Keratinocyte (primary cell): Measurements from ENCODE around the gene BCL2L12. TPM values are rescaled to one million over a fixed set of nuclear protein-coding genes. Genes with fewer than 3 reads are reported as not detected.

Source experiments
- DNase-seq: peaks from one replicate; pipeline ENCODE4 v3.0.0-alpha.2; 2011; ENCODE audit warnings: low read depth, missing footprints, low spot score
- FAIRE-seq: peaks from 2 replicates; lab custom pipeline; 2011; peaks lifted over from hg19 to GRCh38; lab: Jason Lieb, UNC
- H2AFZ ChIP-seq: 2 replicates; pipeline ENCODE4 v1.6.0; 2012; ENCODE audit warnings: low read length, control low read depth, inconsistent platforms; ENCODE audit not compliant: control insufficient read depth
- H3K27ac ChIP-seq: 2 replicates; pipeline ENCODE4 v1.5.1; 2011; ENCODE audit warnings: low read length; ENCODE audit not compliant: control insufficient read depth, insufficient read depth
- H3K27me3 ChIP-seq: 3 replicates; pipeline ENCODE4 v1.6.0; 2011; ENCODE audit warnings: low read length; ENCODE audit not compliant: control insufficient read depth, insufficient read depth; ENCODE audit errors: extremely low read depth
- H3K36me3 ChIP-seq, 2 experiments: 2 replicates in 1 of 2; 3 replicates in 1 of 2; pipeline ENCODE4 v1.5.1; 2011; ENCODE audit warnings: low read length in 2 of 2, mild to moderate bottlenecking in 1 of 2; ENCODE audit not compliant: control insufficient read depth in 2 of 2, insufficient read depth in 2 of 2; ENCODE audit errors: extremely low read depth in 1 of 2
- H3K4me1 ChIP-seq: 3 replicates; pipeline ENCODE4 v1.5.1; 2011; ENCODE audit warnings: low read length; ENCODE audit not compliant: control insufficient read depth, insufficient read depth; ENCODE audit errors: extremely low read depth
- H3K4me2 ChIP-seq: 3 replicates; pipeline ENCODE4 v1.6.0; 2011; ENCODE audit warnings: low read depth, low read length; ENCODE audit not compliant: control insufficient read depth, insufficient read depth; ENCODE audit errors: extremely low read depth
- H3K4me3 ChIP-seq, 3 experiments: fragments of 200-600 bp in 1 of 3; sonication (generic) in 1 of 3; 2 replicates in 2 of 3; 3 replicates in 1 of 3; pipeline ENCODE4 v1.5.1; 2011 to 2016; ENCODE audit warnings: low read length in 3 of 3, mild to moderate bottlenecking in 3 of 3, control low read depth in 2 of 3, inconsistent platforms in 1 of 3, low read depth in 1 of 3, mixed read lengths in 1 of 3, mixed run types in 1 of 3, moderate library complexity in 1 of 3; ENCODE audit not compliant: control insufficient read depth in 2 of 3, insufficient read depth in 2 of 3; ENCODE audit errors: extremely low read depth in 1 of 3
- H3K79me2 ChIP-seq: 2 replicates; pipeline ENCODE4 v1.6.0; 2012; ENCODE audit warnings: low read length; ENCODE audit not compliant: control insufficient read depth, insufficient read depth
- H3K9ac ChIP-seq: 3 replicates; pipeline ENCODE4 v1.6.0; 2011; ENCODE audit warnings: low read length; ENCODE audit not compliant: control insufficient read depth, insufficient read depth; ENCODE audit errors: extremely low read depth
- H3K9me1 ChIP-seq: 3 replicates; pipeline ENCODE4 v1.6.0; 2011; ENCODE audit warnings: low read length; ENCODE audit not compliant: control insufficient read depth, insufficient read depth; ENCODE audit errors: extremely low read depth
- H3K9me3 ChIP-seq: 2 replicates; pipeline ENCODE4 v1.5.1; 2012; ENCODE audit warnings: low read depth, low read length; ENCODE audit not compliant: control insufficient read depth
- H4K20me1 ChIP-seq: 3 replicates; pipeline ENCODE4 v1.6.0; 2011; ENCODE audit warnings: low read length; ENCODE audit not compliant: control insufficient read depth, insufficient read depth; ENCODE audit errors: extremely low read depth
- EZH2 ChIP-seq: IDR thresholded peaks from one replicate; pipeline ENCODE4 v1.6.1; 2012; ENCODE audit warnings: inconsistent platforms, mild to moderate bottlenecking, low read length, moderate library complexity
- dilution Hi-C: fragments of 300-500 bp; cut with MboI; formaldehyde crosslinking; loops from one replicate; pipeline ENCODE4 v1.7.0; 2020; ENCODE audit warnings: low sequenced_read_pairs; ENCODE audit not compliant: extremely low pct_ligation_motif_present
- polyA plus RNA-seq, 5 experiments: library from polyadenylated mRNA; depleted of rRNA in 3 of 5; stranded (reverse) in 3 of 5; stranded (forward) in 1 of 5; unstranded in 1 of 5; fragments of >200 nt; gene quantifications; 1 replicate in 1 of 5; 2 replicates in 3 of 5; 3 replicates in 1 of 5; pipeline versions ENCODE4 v1.2.1 to v1.2.3, GENCODE V29; 2011 to 2012; ENCODE audit warnings: missing spikeins in 2 of 5, low read depth in 1 of 5, low replicate concordance in 1 of 5
- TF ChIP-seq, protein P1 (sequence below), 3 experiments: IDR thresholded peaks in 1 of 3; conservative IDR thresholded peaks in 1 of 3; optimal IDR thresholded peaks in 1 of 3; 2 replicates in 2 of 3; 3 replicates in 1 of 3; pipeline versions ENCODE3 to v1.5.1; 2011; ENCODE audit warnings: low read length in 3 of 3, mild to moderate bottlenecking in 3 of 3, moderate library complexity in 2 of 3, control low read depth in 1 of 3, inconsistent platforms in 1 of 3; ENCODE audit not compliant: insufficient read depth in 2 of 3; ENCODE audit errors: extremely low read depth in 1 of 3

The BCL2L12 gene
- polyA plus RNA-seq, 1 donor (not counting 4 experiments of a cell fraction or from before 2014, with no cell fraction given): 14.8 TPM

DNA sequence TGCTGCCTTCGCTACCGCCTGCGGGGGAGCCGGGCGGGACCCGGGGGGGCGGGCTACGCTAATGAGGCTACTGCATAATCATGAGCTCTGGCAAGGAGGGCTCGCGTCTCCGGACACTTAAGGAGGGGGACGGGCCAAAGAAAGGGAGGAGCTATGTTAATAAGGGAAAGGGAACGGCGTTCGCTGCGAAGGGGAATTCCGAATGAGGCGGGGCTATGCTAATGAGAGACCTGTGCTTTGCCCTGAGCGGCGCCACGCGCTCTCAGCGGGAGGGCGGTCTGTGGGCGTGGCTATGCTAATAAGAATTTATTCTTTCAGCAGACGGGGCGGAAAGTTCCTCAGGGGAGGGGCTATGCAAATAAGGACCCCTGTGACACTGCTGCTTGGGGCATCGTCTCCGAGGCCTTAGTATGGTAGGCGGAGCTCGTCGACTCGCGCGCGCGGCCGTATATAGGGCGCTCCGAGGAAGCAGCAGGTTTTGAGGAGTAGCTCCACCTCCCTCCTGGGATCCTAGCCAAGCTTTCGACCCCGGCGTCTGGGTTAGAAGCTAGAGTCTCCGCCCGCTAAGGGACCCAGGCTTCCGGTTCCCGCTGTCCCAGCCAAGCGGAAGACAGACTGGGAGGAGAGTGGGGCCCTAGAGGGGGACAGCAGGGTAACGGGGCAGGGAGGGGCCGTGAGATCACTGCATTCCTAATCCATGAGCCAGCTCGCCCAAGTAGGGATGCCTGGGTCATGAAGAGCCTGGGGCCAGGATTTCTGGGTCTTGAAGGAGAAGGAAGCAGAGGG lies 25.4 kb upstream of the BCL2L12 start, which contains the start of gene RRAS:
Gene RRAS (minus strand): TSS at position 31 of the 786 bp plus-strand sequence. CDS start 45 bp downstream, outside the sequence.
- Histone ChIP-seq H3K9me1 (no peaks in the 10 kb centered on the region), H3K79me2 (peaks cover 54% of the 10 kb centered on the region), H3K4me2 (peak within 1 kb of the TSS; percentile 99), H4K20me1 (peaks cover 2% of the 10 kb centered on the region), H3K27me3 (no peaks in the 10 kb centered on the region), H3K9me3 (no peaks in the 10 kb centered on the region), H3K36me3 (peaks cover 12% of the 10 kb centered on the region in 2 experiments), H2AFZ (no peak within 1 kb of the TSS), H3K27ac (peak within 1 kb of the TSS; percentile 100), H3K9ac (peak within 1 kb of the TSS; percentile 100), H3K4me3 (peak within 1 kb of the TSS; percentile 71 to 93 (median 90)), H3K4me1 (peaks cover 24% of the 10 kb centered on the region)
- dilution Hi-C loops: no loop called here
- peak; percentile 99 for DNase-seq
- TF ChIP-seq, protein P1, sequence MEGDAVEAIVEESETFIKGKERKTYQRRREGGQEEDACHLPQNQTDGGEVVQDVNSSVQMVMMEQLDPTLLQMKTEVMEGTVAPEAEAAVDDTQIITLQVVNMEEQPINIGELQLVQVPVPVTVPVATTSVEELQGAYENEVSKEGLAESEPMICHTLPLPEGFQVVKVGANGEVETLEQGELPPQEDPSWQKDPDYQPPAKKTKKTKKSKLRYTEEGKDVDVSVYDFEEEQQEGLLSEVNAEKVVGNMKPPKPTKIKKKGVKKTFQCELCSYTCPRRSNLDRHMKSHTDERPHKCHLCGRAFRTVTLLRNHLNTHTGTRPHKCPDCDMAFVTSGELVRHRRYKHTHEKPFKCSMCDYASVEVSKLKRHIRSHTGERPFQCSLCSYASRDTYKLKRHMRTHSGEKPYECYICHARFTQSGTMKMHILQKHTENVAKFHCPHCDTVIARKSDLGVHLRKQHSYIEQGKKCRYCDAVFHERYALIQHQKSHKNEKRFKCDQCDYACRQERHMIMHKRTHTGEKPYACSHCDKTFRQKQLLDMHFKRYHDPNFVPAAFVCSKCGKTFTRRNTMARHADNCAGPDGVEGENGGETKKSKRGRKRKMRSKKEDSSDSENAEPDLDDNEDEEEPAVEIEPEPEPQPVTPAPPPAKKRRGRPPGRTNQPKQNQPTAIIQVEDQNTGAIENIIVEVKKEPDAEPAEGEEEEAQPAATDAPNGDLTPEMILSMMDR (optimal IDR thresholded peaks at IDR 0.05 in 1 of 3, IDR thresholded peaks at IDR 0.05 in 1 of 3, conservative IDR thresholded peaks at IDR 0.05 in 1 of 3; ENCODE audit: extremely low read depth in 1 of 3, insufficient read depth in 2 of 3, low read length in 3 of 3): no peak
- no peak for TF ChIP-seq EZH2
- FAIRE-seq: peak; percentile 74

DNA sequence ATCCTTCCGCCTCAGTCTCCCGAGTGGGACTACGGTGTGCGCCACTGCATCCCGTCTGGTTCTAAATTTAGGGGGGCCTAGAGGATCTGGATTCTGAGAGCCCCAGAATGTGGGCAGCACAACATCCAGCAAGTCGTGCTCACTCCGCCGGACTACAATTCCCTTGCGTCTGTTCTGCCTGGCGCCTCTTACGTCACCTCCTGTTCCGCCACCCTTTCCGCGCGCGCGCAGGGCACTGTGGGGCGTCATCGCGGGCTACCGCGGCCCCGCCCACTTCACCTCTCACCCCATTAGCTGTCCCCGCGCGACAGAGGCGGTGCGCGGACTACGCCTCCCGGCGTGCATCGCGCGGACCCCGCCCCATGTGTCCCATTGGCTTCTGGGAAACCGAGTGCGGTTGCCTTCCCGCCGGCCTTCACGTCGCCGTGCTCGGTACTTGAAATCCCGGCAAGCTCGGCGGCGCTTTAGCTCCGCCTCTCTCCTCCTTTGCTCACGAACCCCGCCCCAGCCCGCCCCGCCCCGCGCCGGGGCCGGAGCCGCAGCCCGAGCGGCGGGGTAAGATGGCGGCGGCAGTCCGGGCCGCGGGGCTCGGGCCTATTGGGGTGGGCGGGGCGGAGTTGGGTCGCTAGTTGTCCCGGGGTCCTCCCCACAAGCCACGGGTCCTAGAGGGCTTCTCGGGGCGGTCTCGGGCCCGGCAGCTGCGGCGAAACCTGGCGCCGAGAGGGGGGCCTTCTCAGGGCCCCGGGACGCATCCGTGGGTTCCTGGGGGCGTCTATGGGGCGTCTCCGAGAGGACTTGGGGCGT lies 23.8 kb upstream of the BCL2L12 start, which contains the start of gene SCAF1:
Gene SCAF1 (plus strand): TSS at position 522 of the 804 bp plus-strand sequence. CDS start 2,818 bp downstream, outside the sequence.
- TF ChIP-seq, protein P1 (optimal IDR thresholded peaks at IDR 0.05 in 1 of 3, IDR thresholded peaks at IDR 0.05 in 1 of 3, conservative IDR thresholded peaks at IDR 0.05 in 1 of 3; ENCODE audit: extremely low read depth in 1 of 3, insufficient read depth in 2 of 3, low read length in 3 of 3): no peak
- TF ChIP-seq EZH2: no peak
- Histone ChIP-seq H3K27me3 (no peaks in the 10 kb centered on the region), H3K27ac (peak within 1 kb of the TSS; percentile 100), H3K79me2 (peaks cover 63% of the 10 kb centered on the region), H4K20me1 (peaks cover 2% of the 10 kb centered on the region), H2AFZ (peak within 1 kb of the TSS; percentile 53), H3K4me3 (peak within 1 kb of the TSS; percentile 85 to 100 (median 99)), H3K4me1 (peaks cover 24% of the 10 kb centered on the region), H3K9ac (peak within 1 kb of the TSS; percentile 100), H3K36me3 (peaks cover 13 to 15% of the 10 kb centered on the region in 2 experiments), H3K9me3 (no peaks in the 10 kb centered on the region), H3K4me2 (peak within 1 kb of the TSS; percentile 100), H3K9me1 (no peaks in the 10 kb centered on the region)
- dilution Hi-C loops: no loop called here
- FAIRE-seq (peak; percentile 75), DNase-seq (peak; percentile 96)
